PC-9 (cell line): ENCODE data around the gene PCP4.

Source experiments
- EZH2 ChIP-seq: fragments of 200-600 bp; sonication (generic); IDR thresholded peaks from 2 replicates; pipeline ENCODE4 v1.8.0; 2017; ENCODE audit warnings: antibody characterized with exemption, low read depth
- TF ChIP-seq, protein P1 (sequence below): fragments of 200-600 bp; sonication (generic); conservative IDR thresholded peaks from 2 replicates; pipeline ENCODE4 v1.6.1; 2017; ENCODE audit warnings: mixed run types, antibody characterized with exemption, mild to moderate bottlenecking, moderate library complexity

DNA sequence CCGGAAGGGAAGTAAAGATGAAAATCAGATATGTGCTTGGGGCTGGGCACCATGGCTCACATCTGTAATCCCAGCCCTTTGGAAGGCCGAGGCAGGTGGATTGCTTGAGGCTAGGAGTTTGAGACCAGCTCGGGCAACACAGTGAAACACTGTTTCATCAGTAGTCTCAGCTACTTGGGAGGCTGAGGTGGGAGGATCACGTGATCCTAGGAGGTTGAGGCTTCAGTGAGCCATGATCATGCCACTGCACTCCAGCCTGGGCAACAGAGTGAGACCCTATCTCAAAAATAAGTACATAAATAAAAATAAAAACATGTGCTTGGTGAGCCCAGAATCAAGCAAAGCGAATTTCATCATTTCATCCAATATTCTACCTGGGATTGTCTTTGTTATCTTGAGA, 23.3 kb upstream of the PCP4 start:
- TF ChIP-seq, protein P1, sequence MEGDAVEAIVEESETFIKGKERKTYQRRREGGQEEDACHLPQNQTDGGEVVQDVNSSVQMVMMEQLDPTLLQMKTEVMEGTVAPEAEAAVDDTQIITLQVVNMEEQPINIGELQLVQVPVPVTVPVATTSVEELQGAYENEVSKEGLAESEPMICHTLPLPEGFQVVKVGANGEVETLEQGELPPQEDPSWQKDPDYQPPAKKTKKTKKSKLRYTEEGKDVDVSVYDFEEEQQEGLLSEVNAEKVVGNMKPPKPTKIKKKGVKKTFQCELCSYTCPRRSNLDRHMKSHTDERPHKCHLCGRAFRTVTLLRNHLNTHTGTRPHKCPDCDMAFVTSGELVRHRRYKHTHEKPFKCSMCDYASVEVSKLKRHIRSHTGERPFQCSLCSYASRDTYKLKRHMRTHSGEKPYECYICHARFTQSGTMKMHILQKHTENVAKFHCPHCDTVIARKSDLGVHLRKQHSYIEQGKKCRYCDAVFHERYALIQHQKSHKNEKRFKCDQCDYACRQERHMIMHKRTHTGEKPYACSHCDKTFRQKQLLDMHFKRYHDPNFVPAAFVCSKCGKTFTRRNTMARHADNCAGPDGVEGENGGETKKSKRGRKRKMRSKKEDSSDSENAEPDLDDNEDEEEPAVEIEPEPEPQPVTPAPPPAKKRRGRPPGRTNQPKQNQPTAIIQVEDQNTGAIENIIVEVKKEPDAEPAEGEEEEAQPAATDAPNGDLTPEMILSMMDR = no peak
- no peak for TF ChIP-seq EZH2
